ENCODE results near the gene CERS3.

Gene CERS3

DNA sequence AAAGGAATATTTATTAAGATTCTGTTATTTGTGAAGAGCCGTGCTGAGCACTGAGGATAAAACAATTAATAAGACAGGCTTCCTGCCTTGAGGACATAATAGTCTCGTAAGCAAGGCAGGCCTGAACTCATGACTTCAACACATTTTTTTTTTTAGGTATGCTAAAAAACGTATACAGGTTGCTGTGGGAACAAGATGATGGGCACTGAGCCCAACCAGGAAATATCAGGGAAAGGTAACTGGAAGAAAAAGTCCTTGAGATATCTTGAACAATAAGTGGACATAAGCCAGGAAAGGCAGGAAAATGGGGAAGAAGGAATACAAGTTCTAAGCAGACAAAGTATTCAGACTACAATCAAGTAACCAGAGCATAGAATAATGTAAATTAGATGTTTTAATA is 26.1 kb downstream of the CERS3 start:
- Histone ChIP-seq H3K4me2 (no peak overlapping the region), H3K27me3 (ENCODE audit: insufficient read depth, low read depth) (no peaks in the 10 kb centered on the region), H3K4me1 (ENCODE audit: low read depth, poor library complexity, severe bottlenecking) (no peaks in the 10 kb centered on the region), H3K27ac (no peak overlapping the region), H3K4me3 (IDR thresholded peaks at IDR 0.05; ENCODE audit: insufficient read depth, low read depth, low read length) (no peak overlapping the region), H3K9ac (no peak overlapping the region), H2AFZ (ENCODE audit: low read depth) (no peak overlapping the region), H3K79me2 (ENCODE audit: insufficient read depth, low read depth) (no peaks in the 10 kb centered on the region), H4K20me1 (ENCODE audit: insufficient read depth) (no peaks in the 10 kb centered on the region), H3K36me3 (ENCODE audit: insufficient read depth) (no peaks in the 10 kb centered on the region)
- TF ChIP-seq, protein P1, sequence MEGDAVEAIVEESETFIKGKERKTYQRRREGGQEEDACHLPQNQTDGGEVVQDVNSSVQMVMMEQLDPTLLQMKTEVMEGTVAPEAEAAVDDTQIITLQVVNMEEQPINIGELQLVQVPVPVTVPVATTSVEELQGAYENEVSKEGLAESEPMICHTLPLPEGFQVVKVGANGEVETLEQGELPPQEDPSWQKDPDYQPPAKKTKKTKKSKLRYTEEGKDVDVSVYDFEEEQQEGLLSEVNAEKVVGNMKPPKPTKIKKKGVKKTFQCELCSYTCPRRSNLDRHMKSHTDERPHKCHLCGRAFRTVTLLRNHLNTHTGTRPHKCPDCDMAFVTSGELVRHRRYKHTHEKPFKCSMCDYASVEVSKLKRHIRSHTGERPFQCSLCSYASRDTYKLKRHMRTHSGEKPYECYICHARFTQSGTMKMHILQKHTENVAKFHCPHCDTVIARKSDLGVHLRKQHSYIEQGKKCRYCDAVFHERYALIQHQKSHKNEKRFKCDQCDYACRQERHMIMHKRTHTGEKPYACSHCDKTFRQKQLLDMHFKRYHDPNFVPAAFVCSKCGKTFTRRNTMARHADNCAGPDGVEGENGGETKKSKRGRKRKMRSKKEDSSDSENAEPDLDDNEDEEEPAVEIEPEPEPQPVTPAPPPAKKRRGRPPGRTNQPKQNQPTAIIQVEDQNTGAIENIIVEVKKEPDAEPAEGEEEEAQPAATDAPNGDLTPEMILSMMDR (conservative IDR thresholded peaks at IDR 0.05; ENCODE audit: low read depth, low read length), result no peak

DNA sequence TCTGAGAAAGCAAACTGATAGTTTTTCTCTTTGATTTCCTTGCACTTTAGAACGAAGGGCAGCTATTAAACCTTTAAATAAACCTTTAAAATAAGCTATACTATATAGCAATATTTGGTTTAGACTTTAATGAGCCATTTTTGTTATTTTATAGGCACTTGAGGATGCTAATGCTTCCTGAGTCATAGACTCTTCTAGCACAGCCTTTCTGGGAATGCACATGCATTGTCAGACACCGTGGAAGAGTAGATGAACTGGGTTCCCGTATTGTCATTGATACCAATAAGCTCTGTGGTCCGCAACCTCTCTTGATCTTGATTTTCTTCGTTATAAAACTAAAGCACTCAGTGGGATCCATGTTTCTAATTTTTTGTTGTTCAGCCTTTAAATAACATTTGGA is 27.6 kb downstream of the CERS3 start:
- Histone ChIP-seq H3K79me2 (ENCODE audit: insufficient read depth, low read depth) (no peaks in the 10 kb centered on the region), H4K20me1 (ENCODE audit: insufficient read depth) (no peaks in the 10 kb centered on the region), H3K27ac (no peak overlapping the region), H2AFZ (ENCODE audit: low read depth) (no peak overlapping the region), H3K36me3 (ENCODE audit: insufficient read depth) (no peaks in the 10 kb centered on the region), H3K4me1 (ENCODE audit: low read depth, poor library complexity, severe bottlenecking) (no peaks in the 10 kb centered on the region), H3K4me2 (no peak overlapping the region), H3K27me3 (ENCODE audit: insufficient read depth, low read depth) (no peaks in the 10 kb centered on the region), H3K9ac (no peak overlapping the region), H3K4me3 (IDR thresholded peaks at IDR 0.05; ENCODE audit: insufficient read depth, low read depth, low read length) (no peak overlapping the region)
- TF ChIP-seq, protein P1 (conservative IDR thresholded peaks at IDR 0.05; ENCODE audit: low read depth, low read length), result no peak

DNA sequence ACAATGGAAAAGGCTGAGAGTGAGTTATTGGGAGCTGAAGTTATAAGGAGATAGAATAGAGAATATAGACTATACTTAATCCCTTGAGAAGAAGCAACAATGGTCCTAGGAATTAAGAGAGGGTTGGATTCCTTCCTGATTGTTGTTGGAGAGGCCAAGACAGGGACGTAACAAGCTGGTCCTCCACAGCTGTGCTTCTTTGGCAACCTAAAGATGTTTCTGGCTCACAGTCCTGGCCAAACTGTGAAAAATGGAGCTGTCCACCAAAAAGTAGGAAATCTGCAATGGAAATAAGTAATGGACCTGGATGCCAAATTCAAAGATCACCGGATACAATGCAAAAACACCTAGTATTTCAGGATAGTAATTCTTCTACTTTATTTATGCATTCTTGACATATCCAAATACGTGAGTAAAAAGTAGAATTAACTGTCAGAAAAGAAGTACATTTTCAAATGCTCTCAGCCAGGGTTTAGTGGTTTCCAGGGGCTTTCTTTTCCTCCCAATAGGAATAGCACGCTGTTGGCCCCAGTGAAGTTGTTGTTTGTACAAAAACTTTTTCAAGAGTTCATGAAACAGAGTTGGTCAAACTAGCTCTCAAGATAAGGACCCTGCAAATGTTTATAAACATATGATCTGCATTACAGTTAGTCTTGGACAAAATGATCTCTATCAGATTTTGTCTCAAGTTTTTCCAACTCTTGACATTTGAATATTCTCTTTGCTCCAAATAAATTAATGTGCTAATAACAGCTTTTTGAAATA is 28.3 kb downstream of the CERS3 start:
- no peak overlapping the region for H3K4me3 ChIP-seq (IDR thresholded peaks at IDR 0.05; ENCODE audit: insufficient read depth, low read depth, low read length)
- H3K27ac ChIP-seq, result no peak overlapping the region
- H3K4me1 ChIP-seq (ENCODE audit: low read depth, poor library complexity, severe bottlenecking), result no peaks in the 10 kb centered on the region
- no peaks in the 10 kb centered on the region for H3K36me3 ChIP-seq (ENCODE audit: insufficient read depth)
- no peak overlapping the region for H3K9ac ChIP-seq
- H4K20me1 ChIP-seq (ENCODE audit: insufficient read depth), result no peaks in the 10 kb centered on the region
- H3K4me2 ChIP-seq, result no peak overlapping the region
- TF ChIP-seq, protein P1 (conservative IDR thresholded peaks at IDR 0.05; ENCODE audit: low read depth, low read length), result no peak
- no peak overlapping the region for H2AFZ ChIP-seq (ENCODE audit: low read depth)
- H3K79me2 ChIP-seq (ENCODE audit: insufficient read depth, low read depth), result no peaks in the 10 kb centered on the region
- H3K27me3 ChIP-seq (ENCODE audit: insufficient read depth, low read depth), result no peaks in the 10 kb centered on the region

DNA sequence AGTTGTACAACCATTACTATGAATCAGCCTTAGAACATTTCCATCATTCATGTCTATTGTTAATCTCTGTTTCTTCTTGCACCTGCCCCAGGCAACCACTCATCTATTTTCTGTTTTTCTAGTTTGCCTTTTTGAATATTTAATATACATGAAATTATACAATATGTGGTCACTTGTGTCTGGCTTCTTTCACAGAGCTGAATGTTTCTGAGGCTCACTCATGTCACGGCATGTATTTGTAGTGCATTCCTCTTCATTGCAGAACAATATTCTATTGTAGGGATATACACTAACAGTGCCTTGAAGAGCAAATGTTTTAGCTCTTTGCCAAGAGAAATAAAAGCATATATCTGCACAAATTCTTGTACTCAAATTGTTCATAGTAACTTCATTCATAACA is 32.9 kb downstream of the CERS3 start:
- Histone ChIP-seq H3K27ac (no peak overlapping the region), H2AFZ (ENCODE audit: low read depth) (no peak overlapping the region), H4K20me1 (ENCODE audit: insufficient read depth) (no peaks in the 10 kb centered on the region), H3K27me3 (ENCODE audit: insufficient read depth, low read depth) (no peaks in the 10 kb centered on the region), H3K79me2 (ENCODE audit: insufficient read depth, low read depth) (no peaks in the 10 kb centered on the region), H3K36me3 (ENCODE audit: insufficient read depth) (no peaks in the 10 kb centered on the region), H3K4me1 (ENCODE audit: low read depth, poor library complexity, severe bottlenecking) (no peaks in the 10 kb centered on the region), H3K9ac (no peak overlapping the region), H3K4me3 (IDR thresholded peaks at IDR 0.05; ENCODE audit: insufficient read depth, low read depth, low read length) (no peak overlapping the region), H3K4me2 (no peak overlapping the region)
- TF ChIP-seq, protein P1 (conservative IDR thresholded peaks at IDR 0.05; ENCODE audit: low read depth, low read length), result no peak

Data from KMS-11 (cell line).